Stimulated activated naive CD8-positive, alpha-beta T cell treated with anti-CD3 and anti-CD28 coated beads, Interleukin-15, Interleukin-2, amounts not matched to agents 100 ng/mL and 50 ng/mL, for 24 hours (primary cell): ENCODE measurements around the gene MICB.

Source experiments
- H3K27ac Mint-ChIP-seq: one replicate; pipeline ENCODE4 v1.8.0; 2021; ENCODE audit warnings: mild to moderate bottlenecking, mixed read lengths
- H3K27me3 Mint-ChIP-seq: one replicate; pipeline ENCODE4 v1.8.0; 2021; ENCODE audit warnings: mixed read lengths
- H3K36me3 Mint-ChIP-seq: one replicate; pipeline ENCODE4 v1.8.0; 2021; ENCODE audit warnings: low read depth, mixed read lengths
- H3K4me1 Mint-ChIP-seq: one replicate; pipeline ENCODE4 v1.8.0; 2021; ENCODE audit warnings: low read depth, mixed read lengths
- H3K4me3 Mint-ChIP-seq: one replicate; pipeline ENCODE4 v1.8.0; 2021; ENCODE audit warnings: mild to moderate bottlenecking, mixed read lengths
- H3K9me3 Mint-ChIP-seq: one replicate; pipeline ENCODE4 v1.8.0; 2021; ENCODE audit warnings: mixed read lengths

The MICB gene

DNA sequence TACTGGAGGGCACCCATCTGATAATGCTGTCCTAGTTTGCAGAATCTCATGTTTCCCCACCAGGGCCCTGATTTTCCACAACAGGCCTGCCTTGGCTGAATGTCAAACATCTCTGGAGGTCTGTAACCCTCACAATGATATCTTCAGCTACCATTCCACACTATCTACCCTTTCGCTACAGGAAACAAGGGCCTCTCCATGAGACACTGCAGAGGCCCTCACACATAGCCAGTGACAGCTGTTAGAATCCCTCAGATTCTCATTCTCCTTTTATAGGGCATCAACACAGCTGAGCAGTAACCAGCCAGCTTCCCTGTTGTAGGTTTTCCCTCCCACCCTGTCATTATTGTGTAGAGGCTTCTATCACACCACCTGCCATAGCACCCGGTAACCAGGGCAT, 29.6 kb upstream of the MICB start:
- H3K36me3 Mint-ChIP-seq = peaks cover 29% of the 10 kb centered on the region
- peaks cover 87% of the 10 kb centered on the region for H3K4me1 Mint-ChIP-seq
- no peak overlapping the region for H3K4me3 Mint-ChIP-seq
- H3K27me3 Mint-ChIP-seq = no peaks in the 10 kb centered on the region
- H3K9me3 Mint-ChIP-seq = no peaks in the 10 kb centered on the region
- no peak overlapping the region for H3K27ac Mint-ChIP-seq

DNA sequence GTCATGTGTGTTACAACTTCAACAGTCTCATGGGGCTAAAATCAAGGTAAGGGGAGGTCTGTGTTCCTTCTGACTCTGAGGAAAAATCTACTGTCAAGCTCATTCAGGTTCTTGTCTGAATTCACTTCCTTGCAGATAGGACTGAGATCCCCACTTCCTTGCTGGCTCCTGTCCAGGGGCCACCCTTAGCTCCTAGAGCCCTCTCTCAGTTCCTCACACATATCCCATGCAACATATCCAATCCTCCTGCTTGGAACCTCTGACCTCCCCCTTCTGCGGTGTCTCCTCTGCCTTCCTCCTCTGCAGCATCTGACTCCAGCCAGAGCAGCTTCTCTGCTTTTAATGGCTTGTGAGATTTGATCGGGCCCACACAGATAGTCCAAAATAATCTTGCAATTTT, 27.1 kb upstream of the MICB start:
- H3K27ac Mint-ChIP-seq = peak overlapping the region; percentile 72
- H3K36me3 Mint-ChIP-seq = peaks cover 8% of the 10 kb centered on the region
- H3K9me3 Mint-ChIP-seq = no peaks in the 10 kb centered on the region
- peaks cover 85% of the 10 kb centered on the region for H3K4me1 Mint-ChIP-seq
- H3K27me3 Mint-ChIP-seq = no peaks in the 10 kb centered on the region
- no peak overlapping the region for H3K4me3 Mint-ChIP-seq

DNA sequence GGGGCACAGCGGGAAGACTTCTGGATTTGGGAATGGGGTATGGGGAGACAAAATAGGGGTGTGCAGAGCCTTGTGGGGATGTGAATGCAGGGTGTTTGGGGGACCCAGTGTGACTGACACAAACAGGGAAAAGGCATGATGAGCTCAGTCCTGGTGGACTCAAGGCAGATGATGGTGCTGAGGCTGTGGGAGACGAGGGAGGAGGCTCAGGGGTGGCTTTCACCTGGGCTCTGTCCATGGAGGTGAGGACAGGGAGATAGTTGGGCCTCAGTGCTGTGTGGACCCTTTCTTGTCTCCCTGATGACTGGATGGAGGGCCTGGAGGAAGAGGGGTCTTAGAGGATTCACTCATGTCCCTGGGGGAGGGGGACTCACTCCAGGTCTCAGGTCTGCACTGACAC, 26.2 kb upstream of the MICB start:
- Mint-ChIP-seq H3K4me1 (peaks cover 76% of the 10 kb centered on the region), H3K36me3 (peaks cover 8% of the 10 kb centered on the region), H3K27ac (peak overlapping the region; percentile 53), H3K4me3 (no peak overlapping the region), H3K27me3 (no peaks in the 10 kb centered on the region), H3K9me3 (no peaks in the 10 kb centered on the region)

GRCh38 chr6:31472259-31472658, 25.7 kb upstream of the MICB start:
- no peaks in the 10 kb centered on the region for H3K27me3 Mint-ChIP-seq

DNA sequence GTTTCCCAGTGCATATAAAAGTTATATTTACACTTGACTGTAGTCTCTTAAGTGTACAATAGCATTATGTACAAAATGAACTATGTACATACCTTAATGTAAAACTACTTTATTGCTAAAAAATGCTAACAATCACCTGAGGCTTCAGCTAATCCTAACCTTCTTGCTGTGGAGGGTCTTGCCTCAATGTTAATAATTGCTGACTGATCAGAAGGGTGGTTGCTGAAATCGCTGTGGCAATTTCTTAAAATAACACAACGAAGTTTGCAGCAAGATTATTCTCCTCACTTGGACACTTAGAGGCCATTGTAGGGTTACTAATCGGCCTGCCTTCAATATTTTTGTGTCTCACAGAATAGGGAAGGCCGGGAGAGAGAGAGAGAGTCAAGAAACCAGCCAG, 24.7 kb upstream of the MICB start:
- H3K9me3 Mint-ChIP-seq = no peaks in the 10 kb centered on the region
- H3K4me3 Mint-ChIP-seq = no peak overlapping the region
- H3K36me3 Mint-ChIP-seq = peaks cover 8% of the 10 kb centered on the region
- no peaks in the 10 kb centered on the region for H3K27me3 Mint-ChIP-seq
- H3K4me1 Mint-ChIP-seq = peaks cover 62% of the 10 kb centered on the region
- no peak overlapping the region for H3K27ac Mint-ChIP-seq

More at GRCh38 chr6:31472259-31472658, 25.7 kb upstream of the MICB start:
- Mint-ChIP-seq H3K4me3 (no peak overlapping the region), H3K27ac (peak overlapping the region; percentile 70), H3K36me3 (peaks cover 8% of the 10 kb centered on the region), H3K4me1 (peaks cover 71% of the 10 kb centered on the region), H3K9me3 (no peaks in the 10 kb centered on the region)

DNA sequence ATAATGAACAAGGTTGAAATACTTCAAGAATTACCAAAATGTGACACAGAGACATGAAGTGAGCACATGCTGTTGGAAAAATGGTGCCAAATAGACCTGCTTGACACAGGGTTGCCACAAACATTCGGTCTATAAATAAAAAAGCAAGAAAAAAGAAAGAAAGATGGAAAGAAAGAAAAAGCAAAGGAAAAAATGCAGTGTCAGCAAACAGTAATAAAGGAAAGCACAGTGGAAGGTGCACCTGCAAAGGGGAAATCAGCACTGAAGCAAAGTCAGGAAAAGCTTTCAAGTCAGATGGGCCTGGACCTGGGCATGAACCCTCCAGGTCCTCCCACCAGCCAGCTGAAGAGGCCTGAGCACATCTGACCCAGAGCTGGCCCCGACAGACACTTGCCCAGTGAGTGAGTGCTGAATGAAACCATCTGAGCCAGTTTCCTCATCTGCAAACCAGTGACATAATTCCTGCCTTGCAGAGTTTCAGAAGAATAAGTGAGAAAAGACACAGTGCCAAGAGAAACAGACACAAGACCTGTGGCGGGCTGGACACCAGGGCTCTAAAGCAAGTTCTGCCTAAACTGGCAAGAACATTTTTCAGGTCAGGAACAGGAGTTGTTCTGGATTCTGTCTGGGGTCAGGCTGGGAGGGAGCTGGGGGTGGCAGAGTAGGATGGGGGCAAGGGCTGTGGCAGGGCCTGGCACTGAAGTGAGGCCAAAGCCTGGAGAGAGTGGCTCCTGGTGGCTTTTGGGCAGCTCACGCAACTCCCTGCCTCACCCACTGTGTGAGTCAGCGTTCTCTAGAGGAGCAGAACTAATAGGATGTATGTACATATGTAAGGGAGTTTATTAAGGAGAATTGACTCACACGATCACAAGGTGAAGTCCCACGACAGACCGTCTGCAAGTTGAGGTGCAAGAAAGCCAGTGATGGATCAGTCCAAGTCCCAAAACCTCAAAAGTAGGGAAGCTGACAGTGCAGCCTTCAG, 23.9 kb upstream of the MICB start:
- H3K36me3 Mint-ChIP-seq = peaks cover 8% of the 10 kb centered on the region
- no peaks in the 10 kb centered on the region for H3K9me3 Mint-ChIP-seq
- peaks cover 61% of the 10 kb centered on the region for H3K4me1 Mint-ChIP-seq
- no peaks in the 10 kb centered on the region for H3K27me3 Mint-ChIP-seq
- no peak overlapping the region for H3K4me3 Mint-ChIP-seq
- peak overlapping the region; percentile 33 for H3K27ac Mint-ChIP-seq

- H3K27ac Mint-ChIP-seq = no peak overlapping the region
- H3K4me1 Mint-ChIP-seq = peaks cover 53% of the 10 kb centered on the region
- H3K4me3 Mint-ChIP-seq = no peak overlapping the region
- H3K36me3 Mint-ChIP-seq = peaks cover 8% of the 10 kb centered on the region
- no peaks in the 10 kb centered on the region for H3K27me3 Mint-ChIP-seq
- H3K9me3 Mint-ChIP-seq = no peaks in the 10 kb centered on the region
Measured at GRCh38 chr6:31474871-31475286, 23.1 kb upstream of the MICB start.

- Mint-ChIP-seq H3K27ac (no peak overlapping the region), H3K9me3 (no peaks in the 10 kb centered on the region), H3K4me3 (no peak overlapping the region), H3K27me3 (no peaks in the 10 kb centered on the region), H3K36me3 (peaks cover 2% of the 10 kb centered on the region), H3K4me1 (peaks cover 36% of the 10 kb centered on the region)
Measured at GRCh38 chr6:31476515-31477139, 21.3 kb upstream of the MICB start.

DNA sequence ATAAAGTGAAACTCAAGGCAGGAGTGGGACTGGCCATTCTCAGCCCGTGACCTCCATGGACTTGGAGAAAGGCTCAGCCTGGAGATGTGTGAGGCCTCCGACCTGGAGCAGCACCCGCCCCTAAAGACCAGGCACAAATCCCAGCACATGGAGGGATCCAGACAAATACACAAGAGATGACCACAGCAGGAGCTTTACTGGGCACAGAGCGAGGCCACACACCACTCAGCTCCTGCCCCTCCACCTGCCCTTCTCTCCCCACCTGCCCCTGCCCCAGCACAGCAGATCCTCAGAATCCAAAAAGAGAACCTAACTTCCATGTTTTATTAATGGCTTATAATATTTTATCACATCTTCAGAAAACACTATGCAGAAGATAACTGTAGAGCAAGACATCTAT, 20.4 kb upstream of the MICB start:
- Mint-ChIP-seq H3K36me3 (no peaks in the 10 kb centered on the region), H3K27me3 (no peaks in the 10 kb centered on the region), H3K4me3 (no peak overlapping the region), H3K27ac (no peak overlapping the region), H3K4me1 (peaks cover 27% of the 10 kb centered on the region), H3K9me3 (no peaks in the 10 kb centered on the region)

GRCh38 chr6:31478186-31478950, 19.6 kb upstream of the MICB start:
- no peaks in the 10 kb centered on the region for H3K9me3 Mint-ChIP-seq
- no peak overlapping the region for H3K4me3 Mint-ChIP-seq
- H3K36me3 Mint-ChIP-seq = no peaks in the 10 kb centered on the region
- H3K4me1 Mint-ChIP-seq = peaks cover 19% of the 10 kb centered on the region
- no peak overlapping the region for H3K27ac Mint-ChIP-seq
- no peaks in the 10 kb centered on the region for H3K27me3 Mint-ChIP-seq

GRCh38 chr6:31479151-31479932, 18.6 kb upstream of the MICB start:
- H3K4me1 Mint-ChIP-seq = peaks cover 9% of the 10 kb centered on the region
- H3K4me3 Mint-ChIP-seq = no peak overlapping the region
- no peak overlapping the region for H3K27ac Mint-ChIP-seq

GRCh38 chr6:31479933-31480535, 17.9 kb upstream of the MICB start:
- Mint-ChIP-seq H3K4me3 (no peak overlapping the region), H3K27ac (no peak overlapping the region), H3K9me3 (no peaks in the 10 kb centered on the region)

More at GRCh38 chr6:31479151-31479932, 18.6 kb upstream of the MICB start:
- Mint-ChIP-seq H3K9me3 (no peaks in the 10 kb centered on the region), H3K27me3 (no peaks in the 10 kb centered on the region), H3K36me3 (no peaks in the 10 kb centered on the region)

DNA sequence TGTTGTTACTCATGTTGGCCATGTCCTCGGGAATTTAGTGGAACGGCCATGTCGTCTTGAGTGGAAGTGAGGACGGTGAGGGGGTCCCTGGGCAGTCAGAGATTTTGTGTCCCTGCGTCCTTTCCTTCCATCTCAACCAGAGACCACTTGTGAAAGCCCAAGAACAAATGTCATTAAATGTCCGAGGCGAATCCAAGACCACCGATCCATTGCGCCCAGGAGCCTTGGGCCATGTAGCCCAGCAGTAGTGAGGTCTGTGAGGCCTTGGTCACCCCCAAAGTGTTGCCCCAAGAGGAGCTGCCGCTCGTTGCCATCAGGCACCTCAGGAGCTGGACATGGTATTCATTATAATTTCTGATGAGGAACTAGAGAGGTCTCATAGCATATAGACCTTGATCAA, 17.4 kb upstream of the MICB start:
- no peaks in the 10 kb centered on the region for H3K9me3 Mint-ChIP-seq
- H3K4me3 Mint-ChIP-seq = no peak overlapping the region
- no peaks in the 10 kb centered on the region for H3K27me3 Mint-ChIP-seq
- H3K27ac Mint-ChIP-seq = no peak overlapping the region
- H3K36me3 Mint-ChIP-seq = no peaks in the 10 kb centered on the region
- no peaks in the 10 kb centered on the region for H3K4me1 Mint-ChIP-seq

More at GRCh38 chr6:31479933-31480535, 17.9 kb upstream of the MICB start:
- H3K4me1 Mint-ChIP-seq = peaks cover 2% of the 10 kb centered on the region
- no peaks in the 10 kb centered on the region for H3K36me3 Mint-ChIP-seq
- no peaks in the 10 kb centered on the region for H3K27me3 Mint-ChIP-seq

DNA sequence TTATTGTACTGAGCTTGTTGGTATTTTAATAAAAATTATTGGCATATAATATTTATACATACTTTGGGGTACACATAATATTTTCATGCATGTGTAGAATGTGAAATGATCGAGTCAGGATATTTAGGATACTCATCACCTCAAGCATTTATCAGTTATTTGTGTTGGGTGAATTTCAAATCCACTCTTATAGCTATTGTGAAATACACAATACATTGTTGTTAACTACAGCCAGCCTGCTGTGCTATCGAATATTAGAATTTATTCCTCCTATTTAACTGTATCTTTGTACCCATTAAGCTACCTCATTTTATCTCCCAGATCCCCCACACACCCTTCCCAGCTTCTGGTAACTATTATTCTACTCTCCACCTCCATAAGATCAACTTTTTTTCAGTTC, 14.6 kb upstream of the MICB start:
- Mint-ChIP-seq H3K27me3 (no peaks in the 10 kb centered on the region), H3K27ac (no peak overlapping the region), H3K36me3 (no peaks in the 10 kb centered on the region), H3K4me1 (no peaks in the 10 kb centered on the region), H3K4me3 (no peak overlapping the region), H3K9me3 (no peaks in the 10 kb centered on the region)
